ENCODE measurements around the gene PDYN. TPM values are rescaled to one million over a fixed set of nuclear protein-coding genes. Genes with fewer than 3 reads are reported as not detected.

PDYN gene
- total RNA-seq, 1 experiment from 2014 or later = not detected

- Histone ChIP-seq H3K4me2 (ENCODE audit: low read depth, low read length, poor library complexity, severe bottlenecking) (no peak overlapping the region), H3K4me3 (ENCODE audit: low read length) (no peak overlapping the region), H3K9me3 (ENCODE audit: low read length) (no peaks in the 10 kb centered on the region), H2AFZ (ENCODE audit: low read length) (no peak overlapping the region), H3K9ac (ENCODE audit: low read length) (no peak overlapping the region), H3K79me2 (ENCODE audit: low read length) (no peaks in the 10 kb centered on the region), H3K36me3 (ENCODE audit: insufficient read depth, low read length) (no peaks in the 10 kb centered on the region), H3K27me3 (ENCODE audit: low read length) (no peaks in the 10 kb centered on the region), H3K27ac (ENCODE audit: low read length) (no peak overlapping the region), H4K20me1 (ENCODE audit: insufficient read depth, low read depth, low read length) (0 out of 2 replicates have a peak, but pooled peaks cover 5% of the 10 kb centered on the region), H3K9me2 (replicated peaks; ENCODE audit: insufficient read depth, low read length) (no peaks in the 10 kb centered on the region), H3K4me1 (ENCODE audit: low read length) (no peaks in the 10 kb centered on the region)
- DNase-seq = no peak
Measured at GRCh38 chr20:1931830-1932229, 62.0 kb downstream of the PDYN start.

- no peak overlapping the region for H2AFZ ChIP-seq (ENCODE audit: low read length)
- no peak overlapping the region for H3K9ac ChIP-seq (ENCODE audit: low read length)
- DNase-seq = no peak
- no peak overlapping the region for H3K27ac ChIP-seq (ENCODE audit: low read length)
- H3K36me3 ChIP-seq (ENCODE audit: insufficient read depth, low read length) = no peaks in the 10 kb centered on the region
- H3K4me3 ChIP-seq (ENCODE audit: low read length) = no peak overlapping the region
- no peaks in the 10 kb centered on the region for H3K9me2 ChIP-seq (replicated peaks; ENCODE audit: insufficient read depth, low read length)
- no peaks in the 10 kb centered on the region for H3K9me3 ChIP-seq (ENCODE audit: low read length)
- H3K4me2 ChIP-seq (ENCODE audit: low read depth, low read length, poor library complexity, severe bottlenecking) = no peak overlapping the region
- H4K20me1 ChIP-seq (ENCODE audit: insufficient read depth, low read depth, low read length) = 0 out of 2 replicates have a peak, but pooled peaks cover 5% of the 10 kb centered on the region
- H3K27me3 ChIP-seq (ENCODE audit: low read length) = no peaks in the 10 kb centered on the region
- H3K79me2 ChIP-seq (ENCODE audit: low read length) = no peaks in the 10 kb centered on the region
- H3K4me1 ChIP-seq (ENCODE audit: low read length) = no peaks in the 10 kb centered on the region
Measured at GRCh38 chr20:1930165-1930564, 63.7 kb downstream of the PDYN start.

- Histone ChIP-seq H3K9me2 (replicated peaks; ENCODE audit: insufficient read depth, low read length) (no peaks in the 10 kb centered on the region), H3K9me3 (ENCODE audit: low read length) (no peaks in the 10 kb centered on the region), H3K9ac (ENCODE audit: low read length) (no peak overlapping the region), H3K27me3 (ENCODE audit: low read length) (no peaks in the 10 kb centered on the region), H3K36me3 (ENCODE audit: insufficient read depth, low read length) (no peaks in the 10 kb centered on the region), H4K20me1 (ENCODE audit: insufficient read depth, low read depth, low read length) (0 out of 2 replicates have a peak, but pooled peaks cover 5% of the 10 kb centered on the region), H3K4me3 (ENCODE audit: low read length) (no peak overlapping the region), H3K27ac (ENCODE audit: low read length) (no peak overlapping the region), H2AFZ (ENCODE audit: low read length) (no peak overlapping the region), H3K4me2 (ENCODE audit: low read depth, low read length, poor library complexity, severe bottlenecking) (no peak overlapping the region), H3K4me1 (ENCODE audit: low read length) (no peaks in the 10 kb centered on the region), H3K79me2 (ENCODE audit: low read length) (no peaks in the 10 kb centered on the region)
- DNase-seq = no peak
Measured at GRCh38 chr20:1929460-1929859, 64.4 kb downstream of the PDYN start.

GRCh38 chr20:1928782-1929181, 65.1 kb downstream of the PDYN start:
- H3K4me1 ChIP-seq (ENCODE audit: low read length) = no peaks in the 10 kb centered on the region
- no peak for DNase-seq
- no peaks in the 10 kb centered on the region for H3K9me3 ChIP-seq (ENCODE audit: low read length)
- no peak overlapping the region for H3K27ac ChIP-seq (ENCODE audit: low read length)
- no peaks in the 10 kb centered on the region for H3K79me2 ChIP-seq (ENCODE audit: low read length)
- H4K20me1 ChIP-seq (ENCODE audit: insufficient read depth, low read depth, low read length) = 0 out of 2 replicates have a peak, but pooled peaks cover 5% of the 10 kb centered on the region
- H3K9me2 ChIP-seq (replicated peaks; ENCODE audit: insufficient read depth, low read length) = no peaks in the 10 kb centered on the region
- H3K9ac ChIP-seq (ENCODE audit: low read length) = no peak overlapping the region
- no peak overlapping the region for H2AFZ ChIP-seq (ENCODE audit: low read length)
- no peaks in the 10 kb centered on the region for H3K27me3 ChIP-seq (ENCODE audit: low read length)
- H3K4me2 ChIP-seq (ENCODE audit: low read depth, low read length, poor library complexity, severe bottlenecking) = no peak overlapping the region
- no peak overlapping the region for H3K4me3 ChIP-seq (ENCODE audit: low read length)
- H3K36me3 ChIP-seq (ENCODE audit: insufficient read depth, low read length) = no peaks in the 10 kb centered on the region

Other genes with a start within 250 kb of the PDYN start
- 0.30 and 0.36 TPM in 2 replicates for gene SIRPA, start 98.7 kb downstream of the PDYN start, total RNA-seq (2014; rRNA removed; shearing (Covaris generic); ENCODE audit: low replicate concordance)
- 8.7 and 9.2 TPM in 2 replicates for gene STK35, start 107.8 kb upstream of the PDYN start, total RNA-seq (2014; rRNA removed; shearing (Covaris generic); ENCODE audit: low replicate concordance)

Data from Karpas-422 (cell line).